ENCODE measurements around the gene SYT12. TPM values are rescaled to one million over a fixed set of nuclear protein-coding genes. Genes with fewer than 3 reads are reported as not detected.
"Not testable (repeated sequence)": the region's sequence is repeated elsewhere in the genome, so short reads cannot be mapped to it uniquely, and the experiment has no call there.

The SYT12 gene
- total RNA-seq, 5 donors from 2014 or later (not counting 1 experiment from before 2014, with no cell fraction given) = 0.20 TPM; not detected in 4

GRCh38 chr11:66985508-66986177 lies 37.3 kb upstream of the SYT12 start:
- Mint-ChIP-seq H3K27me3 (peaks cover 4 to 5% of the 10 kb centered on the region in 2 donors), H3K4me1 (peaks cover 0 to 8% (median 7%) of the 10 kb centered on the region in 3 donors), H3K27ac (no peak overlapping the region), H3K36me3 (no peaks in the 10 kb centered on the region), H3K4me3 (no peak overlapping the region), H3K9me3 (no peaks in the 10 kb centered on the region)
- ATAC-seq (replicated peaks in 1 of 4) (no peak), DNase-seq (no peak)
- ChIA-PET CTCF (no interaction called here), POLR2A (no interaction called here)
- Histone ChIP-seq H3K9me3 (no peaks in the 10 kb centered on the region), H3K4me3 (ENCODE audit: control insufficient read depth in 1 of 2, extremely low read depth in 1 of 2, low read length in 1 of 2) (no peak overlapping the region), H3K27ac (ENCODE audit: low read length) (no peak overlapping the region), H3K27me3 (replicated peaks in 1 of 2; ENCODE audit: control insufficient read depth in 2 of 2, extremely low read depth in 1 of 2, insufficient read depth in 2 of 2, low read length in 1 of 2) (peaks cover 0 to 14% of the 10 kb centered on the region in 2 experiments), H3K36me3 (ENCODE audit: control insufficient read depth in 2 of 2, extremely low read depth in 1 of 2, insufficient read depth in 1 of 2, low read length in 1 of 2) (no peaks in the 10 kb centered on the region), H3K4me1 (ENCODE audit: control insufficient read depth in 1 of 2, extremely low read depth in 1 of 2, insufficient read depth in 2 of 2, low read length in 2 of 2) (no peaks in the 10 kb centered on the region)
- WGBS (ENCODE audit: insufficient coverage) = 81% methylated on average over 5 of the region's 8 CpGs

- H3K27ac Mint-ChIP-seq = no peak overlapping the region
- Histone ChIP-seq H3K27me3 (replicated peaks in 1 of 2; ENCODE audit: control insufficient read depth in 2 of 2, extremely low read depth in 1 of 2, insufficient read depth in 2 of 2, low read length in 1 of 2) (peaks cover 0 to 14% of the 10 kb centered on the region in 2 experiments), H3K4me1 (ENCODE audit: control insufficient read depth in 1 of 2, extremely low read depth in 1 of 2, insufficient read depth in 2 of 2, low read length in 2 of 2) (no peaks in the 10 kb centered on the region), H3K9me3 (no peaks in the 10 kb centered on the region), H3K4me3 (ENCODE audit: control insufficient read depth in 1 of 2, extremely low read depth in 1 of 2, low read length in 1 of 2) (no peak overlapping the region), H3K27ac (ENCODE audit: low read length) (no peak overlapping the region), H3K36me3 (ENCODE audit: control insufficient read depth in 2 of 2, extremely low read depth in 1 of 2, insufficient read depth in 1 of 2, low read length in 1 of 2) (no peaks in the 10 kb centered on the region)
- 92% methylated on average over 5 of the region's 7 CpGs for WGBS (ENCODE audit: insufficient coverage)
- ChIA-PET POLR2A (no interaction called here), CTCF (no interaction called here)
- peaks cover 4 to 5% of the 10 kb centered on the region in 2 donors for H3K27me3 Mint-ChIP-seq
- no peaks in the 10 kb centered on the region for H3K9me3 Mint-ChIP-seq
- no peaks in the 10 kb centered on the region for H3K36me3 Mint-ChIP-seq
- ATAC-seq (replicated peaks in 1 of 4) (no peak), DNase-seq (no peak)
- no peak overlapping the region for H3K4me3 Mint-ChIP-seq
- peaks cover 0 to 8% (median 7%) of the 10 kb centered on the region in 3 donors for H3K4me1 Mint-ChIP-seq
These were observed 36.8 kb upstream of the SYT12 start for GRCh38 chr11:66986178-66986545.

- ChIA-PET CTCF (no interaction called here), POLR2A (interaction anchor here in 1 of 2 donors (0.6 kb wide), 1 partner anchor 143 kb away, joined by 3 read pairs; no protein-coding TSS in a partner anchor)
- Histone ChIP-seq H3K9me3 (no peaks in the 10 kb centered on the region), H3K4me3 (ENCODE audit: control insufficient read depth in 1 of 2, extremely low read depth in 1 of 2, low read length in 1 of 2) (no peak overlapping the region), H3K27me3 (replicated peaks in 1 of 2; ENCODE audit: control insufficient read depth in 2 of 2, extremely low read depth in 1 of 2, insufficient read depth in 2 of 2, low read length in 1 of 2) (peaks cover 0 to 16% of the 10 kb centered on the region in 2 experiments), H3K36me3 (ENCODE audit: control insufficient read depth in 2 of 2, extremely low read depth in 1 of 2, insufficient read depth in 1 of 2, low read length in 1 of 2) (no peaks in the 10 kb centered on the region), H3K4me1 (ENCODE audit: control insufficient read depth in 1 of 2, extremely low read depth in 1 of 2, insufficient read depth in 2 of 2, low read length in 2 of 2) (no peaks in the 10 kb centered on the region), H3K27ac (ENCODE audit: low read length) (no peak overlapping the region)
- H3K9me3 Mint-ChIP-seq = no peaks in the 10 kb centered on the region
- H3K27me3 Mint-ChIP-seq = peaks cover 4 to 10% of the 10 kb centered on the region in 2 donors
- DNase-seq = no peak
- H3K4me3 Mint-ChIP-seq = no peak overlapping the region
- H3K4me1 Mint-ChIP-seq = peaks cover 0 to 5% (median 4%) of the 10 kb centered on the region in 3 donors
- no peak for ATAC-seq (replicated peaks in 1 of 4)
- no peaks in the 10 kb centered on the region for H3K36me3 Mint-ChIP-seq
- no peak overlapping the region for H3K27ac Mint-ChIP-seq
- 79% methylated on average over 3 of the region's 6 CpGs for WGBS (ENCODE audit: insufficient coverage)
These were observed 35.7 kb upstream of the SYT12 start for GRCh38 chr11:66987158-66987620.

GRCh38 chr11:66987924-66988637 lies 34.9 kb upstream of the SYT12 start:
- POLR2A ChIA-PET = no interaction called here
- Histone ChIP-seq H3K27ac (ENCODE audit: low read length) (no peak overlapping the region), H3K4me1 (ENCODE audit: control insufficient read depth in 1 of 2, extremely low read depth in 1 of 2, insufficient read depth in 2 of 2, low read length in 2 of 2) (no peaks in the 10 kb centered on the region), H3K9me3 (no peaks in the 10 kb centered on the region), H3K36me3 (ENCODE audit: control insufficient read depth in 2 of 2, extremely low read depth in 1 of 2, insufficient read depth in 1 of 2, low read length in 1 of 2) (no peaks in the 10 kb centered on the region), H3K4me3 (ENCODE audit: control insufficient read depth in 1 of 2, extremely low read depth in 1 of 2, low read length in 1 of 2) (no peak overlapping the region), H3K27me3 (replicated peaks in 1 of 2; ENCODE audit: control insufficient read depth in 2 of 2, extremely low read depth in 1 of 2, insufficient read depth in 2 of 2, low read length in 1 of 2) (peaks cover 0 to 17% of the 10 kb centered on the region in 2 experiments)
- ATAC-seq (replicated peaks in 1 of 4) (no peak), DNase-seq (no peak)
- H3K27me3 Mint-ChIP-seq = peaks cover 4 to 12% of the 10 kb centered on the region in 2 donors
- H3K27ac Mint-ChIP-seq = no peak overlapping the region
- H3K36me3 Mint-ChIP-seq = no peaks in the 10 kb centered on the region
- peaks cover 0 to 2% (median 0%) of the 10 kb centered on the region in 3 donors for H3K4me1 Mint-ChIP-seq
- H3K4me3 Mint-ChIP-seq = no peak overlapping the region
- H3K9me3 Mint-ChIP-seq = no peaks in the 10 kb centered on the region
- 93% methylated on average over 10 of the region's 13 CpGs for WGBS (ENCODE audit: insufficient coverage)
- CTCF ChIA-PET = no interaction called here

- H3K4me3 Mint-ChIP-seq; H3K9me3 Mint-ChIP-seq; H3K4me1 ChIP-seq (ENCODE audit: control insufficient read depth in 1 of 2, extremely low read depth in 1 of 2, insufficient read depth in 2 of 2, low read length in 2 of 2); H3K36me3 Mint-ChIP-seq; DNase-seq; H3K4me3 ChIP-seq (ENCODE audit: control insufficient read depth in 1 of 2, extremely low read depth in 1 of 2, low read length in 1 of 2); ATAC-seq (replicated peaks in 1 of 4); H3K27ac Mint-ChIP-seq; POLR2A ChIA-PET; H3K36me3 ChIP-seq (ENCODE audit: control insufficient read depth in 2 of 2, extremely low read depth in 1 of 2, insufficient read depth in 1 of 2, low read length in 1 of 2); H3K4me1 Mint-ChIP-seq; H3K9me3 ChIP-seq; H3K27ac ChIP-seq (ENCODE audit: low read length); CTCF ChIA-PET: not testable (repeated sequence)
- WGBS (ENCODE audit: insufficient coverage) = 97% methylated on average over 13 of the region's 28 CpGs
- H3K27me3 ChIP-seq (replicated peaks in 1 of 2; ENCODE audit: control insufficient read depth in 2 of 2, extremely low read depth in 1 of 2, insufficient read depth in 2 of 2, low read length in 1 of 2) = peaks cover 0 to 14% of the 10 kb centered on the region in 2 experiments
- H3K27me3 Mint-ChIP-seq = peaks cover 9 to 14% of the 10 kb centered on the region in 2 donors
These were observed 34.2 kb upstream of the SYT12 start for GRCh38 chr11:66988741-66989140.

GRCh38 chr11:66989360-66989759 lies 33.6 kb upstream of the SYT12 start:
- WGBS (ENCODE audit: insufficient coverage) = 70% methylated on average over 7 of the region's 9 CpGs
- POLR2A ChIA-PET; H3K36me3 ChIP-seq (ENCODE audit: control insufficient read depth in 2 of 2, extremely low read depth in 1 of 2, insufficient read depth in 1 of 2, low read length in 1 of 2); CTCF ChIA-PET; H3K9me3 Mint-ChIP-seq; H3K27ac ChIP-seq (ENCODE audit: low read length); H3K36me3 Mint-ChIP-seq; H3K9me3 ChIP-seq; H3K4me1 ChIP-seq (ENCODE audit: control insufficient read depth in 1 of 2, extremely low read depth in 1 of 2, insufficient read depth in 2 of 2, low read length in 2 of 2); DNase-seq; H3K4me3 Mint-ChIP-seq; H3K4me3 ChIP-seq (ENCODE audit: control insufficient read depth in 1 of 2, extremely low read depth in 1 of 2, low read length in 1 of 2); H3K4me1 Mint-ChIP-seq; H3K27ac Mint-ChIP-seq; ATAC-seq (replicated peaks in 1 of 4): not testable (repeated sequence)
- H3K27me3 ChIP-seq (replicated peaks in 1 of 2; ENCODE audit: control insufficient read depth in 2 of 2, extremely low read depth in 1 of 2, insufficient read depth in 2 of 2, low read length in 1 of 2) = peaks cover 0 to 11% of the 10 kb centered on the region in 2 experiments
- H3K27me3 Mint-ChIP-seq = peaks cover 9 to 16% of the 10 kb centered on the region in 2 donors

Measured in T-cell (primary cell).